ENCODE results near the gene TMPRSS9.

GRCh38 chr19:2423071-2423914, 63.2 kb downstream of the TMPRSS9 start:
- TF ChIP-seq CTCF (IDR thresholded peaks at IDR 0.05) (no peak), POLR2A (IDR thresholded peaks at IDR 0.05) (no peak)

All from heart left ventricle (tissue), 13 donors.